Astrocyte (in vitro differentiated cells and primary cell): ENCODE results near the gene MRGPRG.

Source experiments
- EZH2 ChIP-seq: IDR thresholded peaks from 2 replicates; pipeline ENCODE4 v1.6.1; 2012; ENCODE audit warnings: mild to moderate bottlenecking, low read length, inconsistent platforms; ENCODE audit not compliant: insufficient read depth
- TF ChIP-seq, protein P1 (sequence below): IDR thresholded peaks from 2 replicates; pipeline ENCODE4 v1.5.1; 2011; ENCODE audit warnings: low read depth, mild to moderate bottlenecking, inconsistent platforms, low read length, moderate library complexity; ENCODE audit not compliant: insufficient read depth

DNA sequence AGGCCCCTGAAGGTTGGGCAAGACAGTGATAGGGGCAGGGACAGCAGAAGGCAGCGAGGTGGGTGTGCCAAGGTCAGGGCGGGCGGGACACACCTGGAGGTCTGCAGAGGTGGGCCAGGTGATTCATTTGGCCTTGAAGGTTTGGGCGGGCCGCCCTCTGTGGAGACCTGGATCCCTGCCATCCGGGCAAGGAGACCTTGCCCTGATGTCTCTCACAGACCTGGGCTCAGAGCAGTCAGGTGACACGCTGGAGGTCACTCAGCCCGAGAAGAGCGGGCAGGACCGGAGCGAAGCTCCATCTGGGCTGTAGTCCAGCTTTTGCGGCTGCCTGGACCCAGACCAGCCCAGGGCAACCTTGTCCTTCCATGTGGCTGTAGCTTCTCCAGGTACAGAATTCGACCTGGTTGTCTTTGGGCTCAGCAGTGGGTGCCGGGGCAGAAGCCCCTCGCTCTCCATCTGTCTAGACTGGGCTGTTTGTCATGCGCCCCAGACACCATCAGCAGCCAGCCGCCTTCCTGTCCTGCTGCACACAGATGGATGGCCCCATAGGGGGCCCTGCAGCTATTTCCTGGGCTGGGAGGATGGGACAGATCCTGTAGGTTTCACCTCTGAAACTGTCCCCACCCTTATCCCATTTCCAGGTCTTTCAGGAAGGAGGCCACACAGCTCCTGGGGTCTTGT lies 3.1 kb downstream of the MRGPRG start:
- TF ChIP-seq, protein P1, sequence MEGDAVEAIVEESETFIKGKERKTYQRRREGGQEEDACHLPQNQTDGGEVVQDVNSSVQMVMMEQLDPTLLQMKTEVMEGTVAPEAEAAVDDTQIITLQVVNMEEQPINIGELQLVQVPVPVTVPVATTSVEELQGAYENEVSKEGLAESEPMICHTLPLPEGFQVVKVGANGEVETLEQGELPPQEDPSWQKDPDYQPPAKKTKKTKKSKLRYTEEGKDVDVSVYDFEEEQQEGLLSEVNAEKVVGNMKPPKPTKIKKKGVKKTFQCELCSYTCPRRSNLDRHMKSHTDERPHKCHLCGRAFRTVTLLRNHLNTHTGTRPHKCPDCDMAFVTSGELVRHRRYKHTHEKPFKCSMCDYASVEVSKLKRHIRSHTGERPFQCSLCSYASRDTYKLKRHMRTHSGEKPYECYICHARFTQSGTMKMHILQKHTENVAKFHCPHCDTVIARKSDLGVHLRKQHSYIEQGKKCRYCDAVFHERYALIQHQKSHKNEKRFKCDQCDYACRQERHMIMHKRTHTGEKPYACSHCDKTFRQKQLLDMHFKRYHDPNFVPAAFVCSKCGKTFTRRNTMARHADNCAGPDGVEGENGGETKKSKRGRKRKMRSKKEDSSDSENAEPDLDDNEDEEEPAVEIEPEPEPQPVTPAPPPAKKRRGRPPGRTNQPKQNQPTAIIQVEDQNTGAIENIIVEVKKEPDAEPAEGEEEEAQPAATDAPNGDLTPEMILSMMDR, result no peak
- no peak for TF ChIP-seq EZH2
